Measurements from ENCODE around the gene CDON. TPM values are rescaled to one million over a fixed set of nuclear protein-coding genes. Genes with fewer than 3 reads are reported as not detected.
"Not testable (repeated sequence)": the region's sequence is repeated elsewhere in the genome, so short reads cannot be mapped to it uniquely, and the experiment has no call there.

The CDON gene
- total RNA-seq, 1 donor from 2014 or later: 157 TPM

DNA sequence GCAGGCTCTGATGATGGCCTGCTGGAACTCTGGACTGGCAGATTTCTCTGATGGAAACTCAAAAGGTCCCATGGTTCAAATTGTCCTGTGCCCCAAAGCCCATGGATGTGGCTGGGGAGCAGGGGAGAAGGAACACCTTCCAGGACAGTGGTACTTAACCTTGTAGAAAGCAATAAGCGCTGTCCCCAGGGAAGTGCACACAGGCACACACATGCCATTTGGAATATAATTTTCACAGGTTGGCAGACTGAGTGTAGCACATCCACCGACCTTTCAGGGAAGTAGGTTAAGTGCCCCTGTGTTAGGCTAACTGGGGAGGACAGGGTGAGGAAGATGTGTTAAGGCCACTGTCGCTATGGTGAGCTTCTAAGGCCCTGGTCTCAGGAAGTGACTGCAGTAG, 140.5 kb downstream of the CDON start:
- no peak overlapping the region for H3K27ac Mint-ChIP-seq
- peaks cover 3% of the 10 kb centered on the region for H3K36me3 Mint-ChIP-seq
- no peak for DNase-seq (ENCODE audit: extremely low spot score, unreplicated experiment)
- no peak overlapping the region for H3K4me3 Mint-ChIP-seq
- no peaks in the 10 kb centered on the region for H3K9me3 Mint-ChIP-seq
- peaks cover 17% of the 10 kb centered on the region for H3K27me3 Mint-ChIP-seq
- peaks cover 28% of the 10 kb centered on the region for H3K4me1 Mint-ChIP-seq (ENCODE audit: unreplicated experiment)
- TF ChIP-seq, protein P1, sequence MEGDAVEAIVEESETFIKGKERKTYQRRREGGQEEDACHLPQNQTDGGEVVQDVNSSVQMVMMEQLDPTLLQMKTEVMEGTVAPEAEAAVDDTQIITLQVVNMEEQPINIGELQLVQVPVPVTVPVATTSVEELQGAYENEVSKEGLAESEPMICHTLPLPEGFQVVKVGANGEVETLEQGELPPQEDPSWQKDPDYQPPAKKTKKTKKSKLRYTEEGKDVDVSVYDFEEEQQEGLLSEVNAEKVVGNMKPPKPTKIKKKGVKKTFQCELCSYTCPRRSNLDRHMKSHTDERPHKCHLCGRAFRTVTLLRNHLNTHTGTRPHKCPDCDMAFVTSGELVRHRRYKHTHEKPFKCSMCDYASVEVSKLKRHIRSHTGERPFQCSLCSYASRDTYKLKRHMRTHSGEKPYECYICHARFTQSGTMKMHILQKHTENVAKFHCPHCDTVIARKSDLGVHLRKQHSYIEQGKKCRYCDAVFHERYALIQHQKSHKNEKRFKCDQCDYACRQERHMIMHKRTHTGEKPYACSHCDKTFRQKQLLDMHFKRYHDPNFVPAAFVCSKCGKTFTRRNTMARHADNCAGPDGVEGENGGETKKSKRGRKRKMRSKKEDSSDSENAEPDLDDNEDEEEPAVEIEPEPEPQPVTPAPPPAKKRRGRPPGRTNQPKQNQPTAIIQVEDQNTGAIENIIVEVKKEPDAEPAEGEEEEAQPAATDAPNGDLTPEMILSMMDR (conservative IDR thresholded peaks at IDR 0.05): no peak

DNA sequence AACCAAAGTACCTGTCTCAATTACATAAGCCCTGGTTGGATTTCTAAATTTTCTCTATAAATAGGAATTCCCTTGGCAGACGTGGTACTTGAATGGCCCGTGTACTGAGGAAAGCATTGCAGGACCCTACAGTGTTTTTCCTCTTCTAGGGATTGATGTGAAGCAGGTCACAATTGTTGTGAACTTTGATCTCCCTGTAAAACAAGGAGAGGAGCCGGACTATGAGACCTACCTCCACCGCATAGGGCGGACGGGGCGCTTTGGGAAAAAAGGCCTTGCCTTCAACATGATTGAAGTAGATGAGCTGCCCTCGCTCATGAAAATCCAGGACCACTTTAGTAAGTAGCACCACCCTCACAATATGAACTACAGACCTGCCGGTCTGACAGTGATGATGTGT, 141.6 kb downstream of the CDON start:
- Mint-ChIP-seq H3K9me3 (no peaks in the 10 kb centered on the region), H3K36me3 (peaks cover 3% of the 10 kb centered on the region), H3K27me3 (peaks cover 27% of the 10 kb centered on the region), H3K4me1 (ENCODE audit: unreplicated experiment) (peaks cover 23% of the 10 kb centered on the region), H3K4me3 (no peak overlapping the region), H3K27ac (no peak overlapping the region)
- TF ChIP-seq, protein P1 (conservative IDR thresholded peaks at IDR 0.05): no peak
- no peak for DNase-seq (ENCODE audit: extremely low spot score, unreplicated experiment)

DNA sequence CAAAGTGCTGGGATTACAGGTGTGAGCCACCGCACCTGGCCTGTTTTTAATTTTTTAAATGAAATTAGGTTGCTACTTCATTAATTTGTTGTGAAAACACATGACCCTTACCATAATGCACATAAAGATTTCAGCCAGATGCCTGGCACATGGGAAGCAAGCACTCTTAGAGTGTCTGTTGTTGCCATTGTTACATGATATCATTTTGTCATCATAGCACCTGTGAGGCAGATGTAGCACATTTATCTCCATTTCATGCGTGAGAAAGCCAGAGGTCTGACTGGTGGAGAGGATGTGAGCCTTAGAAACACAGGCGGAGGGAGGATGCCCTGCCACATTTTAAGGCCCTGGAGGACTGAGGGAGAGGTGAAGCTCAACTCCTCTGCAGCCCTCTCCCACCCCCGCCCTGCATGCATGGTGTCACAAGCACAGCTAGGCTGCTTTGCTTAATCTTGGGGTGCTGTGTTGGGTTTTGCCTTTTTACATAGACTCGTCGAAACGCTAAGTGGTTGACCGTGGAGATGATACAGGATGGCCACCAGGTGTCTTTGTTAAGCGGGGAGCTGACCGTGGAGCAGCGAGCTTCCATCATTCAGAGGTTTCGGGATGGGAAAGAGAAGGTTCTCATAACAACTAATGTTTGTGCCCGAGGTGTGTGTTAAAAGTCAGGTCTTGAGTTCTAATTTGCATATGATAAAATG, 144.4 kb downstream of the CDON start:
- Mint-ChIP-seq H3K27ac (no peak overlapping the region), H3K4me1 (ENCODE audit: unreplicated experiment) (peaks cover 12% of the 10 kb centered on the region), H3K4me3 (no peak overlapping the region), H3K27me3 (peaks cover 28% of the 10 kb centered on the region), H3K9me3 (no peaks in the 10 kb centered on the region), H3K36me3 (peaks cover 3% of the 10 kb centered on the region)
- TF ChIP-seq, protein P1 (conservative IDR thresholded peaks at IDR 0.05): peak; percentile 21
- no peak for DNase-seq (ENCODE audit: extremely low spot score, unreplicated experiment)

DNA sequence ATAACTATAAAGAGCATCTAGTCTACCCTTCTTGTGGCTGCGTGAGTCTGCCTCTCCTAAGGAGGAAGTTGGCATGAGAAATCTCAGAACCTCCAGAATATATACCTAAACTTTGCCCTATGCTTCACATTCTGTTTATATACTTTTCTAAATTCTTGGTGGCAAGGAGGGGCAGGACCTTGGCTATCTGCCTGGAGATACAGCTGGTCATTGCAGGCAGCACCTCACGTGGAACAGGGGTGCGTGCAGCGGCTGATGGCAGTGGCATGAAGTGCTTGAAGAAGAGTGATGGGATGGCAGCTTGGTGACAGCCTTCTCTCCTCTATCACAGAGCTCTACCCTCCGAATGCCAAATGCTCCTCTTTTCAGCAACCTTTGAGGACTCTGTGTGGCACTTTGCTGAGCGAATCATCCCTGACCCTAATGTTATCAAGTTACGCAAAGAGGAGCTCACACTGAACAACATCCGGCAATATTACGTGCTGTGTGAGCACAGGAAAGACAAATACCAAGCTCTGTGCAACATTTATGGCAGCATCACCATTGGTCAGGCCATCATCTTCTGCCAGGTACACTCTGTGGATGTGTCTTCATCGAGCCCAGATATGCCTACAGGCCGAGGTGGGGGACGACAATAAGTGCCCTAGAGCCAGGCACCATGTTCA, 145.9 kb downstream of the CDON start:
- Mint-ChIP-seq H3K27ac (no peak overlapping the region), H3K9me3 (no peaks in the 10 kb centered on the region), H3K4me1 (ENCODE audit: unreplicated experiment) (peaks cover 7% of the 10 kb centered on the region)

DNA sequence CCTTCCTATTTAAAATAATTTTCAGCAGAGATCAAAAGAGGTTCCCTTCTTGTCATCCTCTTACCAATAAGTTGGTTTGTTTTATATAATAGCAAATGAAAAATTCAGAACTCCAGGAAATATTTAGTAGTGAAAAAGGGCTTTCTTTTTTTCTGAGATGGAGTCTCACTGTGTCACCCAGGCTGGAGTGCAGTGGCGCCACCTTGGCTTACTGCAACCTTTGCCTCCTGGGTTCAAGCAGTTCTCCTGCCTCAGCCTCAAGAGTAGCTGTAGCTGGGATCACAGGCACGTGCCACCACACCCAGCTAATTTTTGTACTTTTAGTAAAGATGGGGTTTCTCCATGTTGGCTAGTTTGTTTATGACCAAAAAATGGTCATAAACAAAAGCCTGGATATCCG, 148.1 kb downstream of the CDON start:
- H3K27ac Mint-ChIP-seq; H3K4me1 Mint-ChIP-seq (ENCODE audit: unreplicated experiment); H3K9me3 Mint-ChIP-seq; H3K4me3 Mint-ChIP-seq; H3K36me3 Mint-ChIP-seq; DNase-seq (ENCODE audit: extremely low spot score, unreplicated experiment): not testable (repeated sequence)
- peaks cover 28% of the 10 kb centered on the region for H3K27me3 Mint-ChIP-seq
- TF ChIP-seq, protein P1 (conservative IDR thresholded peaks at IDR 0.05): peak; percentile 13

More for the DNA sequence above, 145.9 kb downstream of the CDON start:
- H3K36me3 Mint-ChIP-seq: peaks cover 3% of the 10 kb centered on the region
- TF ChIP-seq, protein P1 (conservative IDR thresholded peaks at IDR 0.05): no peak
- H3K4me3 Mint-ChIP-seq: no peak overlapping the region
- no peak for DNase-seq (ENCODE audit: extremely low spot score, unreplicated experiment)
- H3K27me3 Mint-ChIP-seq: peaks cover 24% of the 10 kb centered on the region
